Activated B cell treated with CpG ODN at 0.5 μM for 24 hours (primary cell): ENCODE results near the gene RGS14. TPM values are rescaled to one million over a fixed set of nuclear protein-coding genes. Genes with fewer than 3 reads are reported as not detected.

Experiments
- ATAC-seq: fragments of 200-7000 bp; cut with Tn5 transposase; one replicate; pipeline ENCODE4 v1.10.0; 2021; ENCODE audit warnings: low read depth, mild to moderate bottlenecking, moderate library complexity
- CTCF ChIA-PET: fragments of 350-600 bp; sonication (Branson Sonifier 250); formaldehyde crosslinking; loops from one replicate; lab custom pipeline; 2021; ENCODE audit warnings: antibody characterized with exemption; lab: Charles Lee
- POLR2A ChIA-PET: fragments of 350-600 bp; sonication (Branson Sonifier 250); formaldehyde crosslinking; loops from one replicate; lab custom pipeline; 2021; ENCODE audit warnings: antibody characterized with exemption; lab: Charles Lee
- DNase-seq: peaks from one replicate; pipeline ENCODE4 v3.0.0; 2022
- H3K27ac Mint-ChIP-seq: one replicate; pipeline ENCODE4 v1.8.0; 2020; ENCODE audit warnings: mixed read lengths
- H3K27me3 Mint-ChIP-seq: one replicate; pipeline ENCODE4 v1.8.0; 2021; ENCODE audit warnings: mixed read lengths
- H3K36me3 Mint-ChIP-seq: one replicate; pipeline ENCODE4 v1.8.0; 2021; ENCODE audit warnings: low read depth, mixed read lengths
- H3K4me1 Mint-ChIP-seq: one replicate; pipeline ENCODE4 v1.8.0; 2021; ENCODE audit warnings: mixed read lengths
- H3K4me3 Mint-ChIP-seq: one replicate; pipeline ENCODE4 v1.8.0; 2020; ENCODE audit warnings: mild to moderate bottlenecking, mixed read lengths
- H3K9me3 Mint-ChIP-seq: one replicate; pipeline ENCODE4 v1.8.0; 2020; ENCODE audit warnings: mixed read lengths
- intact Hi-C: fragments of 100-400 bp; cut with micrococcal nuclease; formaldehyde crosslinking; loops from one replicate; pipeline ENCODE4 v1.15.1; 2024
- total RNA-seq: library from RNA; stranded (reverse); gene quantifications from 2 replicates; pipeline ENCODE4 v1.2.3, GENCODE V29; 2022
- TF ChIP-seq, protein P1 (sequence below): fragments of 200-600 bp; IDR thresholded peaks from one replicate; pipeline ENCODE4 v1.8.0; 2022; ENCODE audit warnings: antibody characterized with exemption, mild to moderate bottlenecking

RGS14 gene
- total RNA-seq, 1 donor from 2014 or later = 58.3 TPM

- intact Hi-C loops = no loop called here
- TF ChIP-seq, protein P1, sequence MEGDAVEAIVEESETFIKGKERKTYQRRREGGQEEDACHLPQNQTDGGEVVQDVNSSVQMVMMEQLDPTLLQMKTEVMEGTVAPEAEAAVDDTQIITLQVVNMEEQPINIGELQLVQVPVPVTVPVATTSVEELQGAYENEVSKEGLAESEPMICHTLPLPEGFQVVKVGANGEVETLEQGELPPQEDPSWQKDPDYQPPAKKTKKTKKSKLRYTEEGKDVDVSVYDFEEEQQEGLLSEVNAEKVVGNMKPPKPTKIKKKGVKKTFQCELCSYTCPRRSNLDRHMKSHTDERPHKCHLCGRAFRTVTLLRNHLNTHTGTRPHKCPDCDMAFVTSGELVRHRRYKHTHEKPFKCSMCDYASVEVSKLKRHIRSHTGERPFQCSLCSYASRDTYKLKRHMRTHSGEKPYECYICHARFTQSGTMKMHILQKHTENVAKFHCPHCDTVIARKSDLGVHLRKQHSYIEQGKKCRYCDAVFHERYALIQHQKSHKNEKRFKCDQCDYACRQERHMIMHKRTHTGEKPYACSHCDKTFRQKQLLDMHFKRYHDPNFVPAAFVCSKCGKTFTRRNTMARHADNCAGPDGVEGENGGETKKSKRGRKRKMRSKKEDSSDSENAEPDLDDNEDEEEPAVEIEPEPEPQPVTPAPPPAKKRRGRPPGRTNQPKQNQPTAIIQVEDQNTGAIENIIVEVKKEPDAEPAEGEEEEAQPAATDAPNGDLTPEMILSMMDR = no peak
- no peaks in the 10 kb centered on the region for H3K9me3 Mint-ChIP-seq
- peaks cover 48% of the 10 kb centered on the region for H3K36me3 Mint-ChIP-seq
- ATAC-seq (peak; percentile 14), DNase-seq (no peak)
- H3K4me1 Mint-ChIP-seq = peaks cover 27% of the 10 kb centered on the region
- H3K4me3 Mint-ChIP-seq = no peak overlapping the region
- CTCF ChIA-PET = interaction anchor here (0.6 to 1.8 kb wide), 3 partner anchors 19 to 362 kb away, joined by 3 to 6 read pairs (median 3); no protein-coding TSS in a partner anchor
- POLR2A ChIA-PET = no interaction called here
- H3K27ac Mint-ChIP-seq = peak overlapping the region; percentile 46
- H3K27me3 Mint-ChIP-seq = no peaks in the 10 kb centered on the region
Observed at GRCh38 chr5:177327539-177328522, 29.9 kb upstream of the RGS14 start.

DNA sequence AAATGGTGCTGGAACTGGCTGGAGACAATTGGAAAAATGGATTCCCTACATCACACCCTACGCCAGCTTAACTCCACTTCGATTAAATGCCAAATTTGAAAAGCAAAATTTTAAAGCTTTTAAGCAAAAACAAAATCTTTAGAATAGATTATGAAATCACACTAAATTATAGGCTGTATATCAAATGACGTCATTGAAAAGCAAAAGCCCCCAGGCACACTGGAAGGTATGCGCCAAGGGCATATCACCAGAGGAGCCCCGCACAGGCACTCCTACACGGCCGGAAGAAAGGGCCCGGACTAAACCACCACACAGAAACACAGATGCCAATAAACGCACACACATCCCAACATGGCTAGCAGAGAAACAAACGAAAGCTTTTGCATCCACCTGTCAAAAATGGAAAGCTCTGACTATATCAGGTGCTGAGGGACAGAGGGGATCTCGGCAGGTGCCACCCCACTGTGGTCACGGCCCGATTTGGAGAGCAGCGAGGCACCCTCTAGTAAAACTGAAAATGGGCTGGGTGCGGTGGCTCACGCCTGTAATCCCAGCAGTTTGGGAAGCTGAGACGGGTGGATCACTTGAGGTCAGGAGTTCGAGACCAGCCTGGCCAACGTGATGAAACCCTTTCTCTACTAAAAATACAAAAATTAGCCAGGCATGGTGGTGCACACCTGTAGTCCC, 29.0 kb upstream of the RGS14 start:
- TF ChIP-seq, protein P1 = no peak
- H3K36me3 Mint-ChIP-seq = peaks cover 55% of the 10 kb centered on the region
- peaks cover 28% of the 10 kb centered on the region for H3K4me1 Mint-ChIP-seq
- ATAC-seq (no peak), DNase-seq (no peak)
- no peaks in the 10 kb centered on the region for H3K27me3 Mint-ChIP-seq
- intact Hi-C loops = no loop called here
- POLR2A ChIA-PET = no interaction called here
- H3K27ac Mint-ChIP-seq = no peak overlapping the region
- no peak overlapping the region for H3K4me3 Mint-ChIP-seq
- CTCF ChIA-PET = interaction anchor here (0.6 to 1.1 kb wide), 2 partner anchors 128 to 363 kb away, joined by 3 read pairs; no protein-coding TSS in a partner anchor
- no peaks in the 10 kb centered on the region for H3K9me3 Mint-ChIP-seq

DNA sequence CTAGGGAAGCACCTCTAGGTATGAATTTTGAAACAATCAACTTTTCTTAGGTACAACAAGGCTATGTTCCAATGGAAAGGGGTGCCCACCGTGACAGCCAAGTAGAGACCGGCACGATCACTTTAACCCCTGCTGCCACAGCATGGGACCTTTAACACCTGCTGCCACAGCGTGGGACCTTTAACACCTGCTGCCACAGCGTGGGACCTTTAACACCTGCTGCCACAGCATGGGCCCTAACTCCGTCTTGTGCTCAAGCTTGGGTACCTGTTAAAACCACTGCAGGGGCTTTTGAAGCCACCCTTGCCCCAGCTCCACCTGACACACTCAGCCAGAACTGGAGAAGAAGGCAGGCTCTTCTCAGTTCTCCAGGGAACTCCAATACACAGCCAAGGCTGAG, 27.8 kb upstream of the RGS14 start:
- CTCF ChIA-PET = no interaction called here
- Mint-ChIP-seq H3K36me3 (peaks cover 61% of the 10 kb centered on the region), H3K27me3 (no peaks in the 10 kb centered on the region), H3K27ac (no peak overlapping the region), H3K4me1 (peaks cover 33% of the 10 kb centered on the region), H3K4me3 (no peak overlapping the region), H3K9me3 (no peaks in the 10 kb centered on the region)
- POLR2A ChIA-PET = interaction anchor here (2.7 kb wide), 1 partner anchor 21 kb away, joined by 15 read pairs; the partner anchor contains the start of gene LMAN2
- TF ChIP-seq, protein P1 = no peak
- intact Hi-C loops = no loop called here
- no peak for ATAC-seq
- no peak for DNase-seq

- peaks cover 33% of the 10 kb centered on the region for H3K4me1 Mint-ChIP-seq
- no peaks in the 10 kb centered on the region for H3K27me3 Mint-ChIP-seq
- DNase-seq = no peak
- ChIA-PET CTCF (interaction anchor here (0.6 to 1.1 kb wide), 2 partner anchors 20 to 38 kb away, joined by 3 to 4 read pairs; partner anchors contain the start of gene LMAN2), POLR2A (interaction anchor here (0.5 to 2.7 kb wide), 3 partner anchors 10 to 20 kb away, joined by 3 to 15 read pairs (median 4); partner anchors contain the start of gene LMAN2)
- peaks cover 68% of the 10 kb centered on the region for H3K36me3 Mint-ChIP-seq
- TF ChIP-seq, protein P1 = no peak
- intact Hi-C loops = no loop called here
- peak overlapping the region; percentile 75 for H3K27ac Mint-ChIP-seq
- H3K4me3 Mint-ChIP-seq = peak overlapping the region; percentile 24
- ATAC-seq = peak; percentile 41
- H3K9me3 Mint-ChIP-seq = no peaks in the 10 kb centered on the region
Observed at GRCh38 chr5:177330991-177331842, 26.5 kb upstream of the RGS14 start.
